ENCODE data around the gene SMAD1.
"Not testable (repeated sequence)": the region's sequence is repeated elsewhere in the genome, so short reads cannot be mapped to it uniquely, and the experiment has no call there.

The SMAD1 gene

DNA sequence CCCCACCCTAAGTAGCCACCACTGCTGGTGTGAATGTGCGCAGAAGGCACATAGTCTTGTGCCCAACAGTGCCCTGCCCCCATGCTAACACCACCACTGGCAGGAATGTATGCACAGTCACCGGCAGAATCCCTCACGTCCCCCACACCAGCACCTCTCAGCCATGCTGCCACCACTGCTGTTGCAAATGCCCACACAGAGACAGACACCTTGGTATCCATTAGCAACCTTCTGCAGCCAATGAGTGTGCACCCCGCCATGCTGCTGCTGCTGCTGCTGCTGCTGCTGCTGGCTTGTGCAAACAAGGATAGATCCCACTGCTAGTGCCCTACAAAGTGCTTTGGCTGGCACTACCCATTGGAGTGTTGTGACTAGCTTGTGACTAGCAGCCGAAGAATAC is 85.1 kb downstream of the SMAD1 start:
- no peak for DNase-seq (ENCODE audit: low read depth in 2 of 2)
- H3K4me3 ChIP-seq (replicated peaks in 1 of 2; ENCODE audit: low read depth in 2 of 2, low read length in 2 of 2) = no peak overlapping the region
- TF ChIP-seq, protein P1, sequence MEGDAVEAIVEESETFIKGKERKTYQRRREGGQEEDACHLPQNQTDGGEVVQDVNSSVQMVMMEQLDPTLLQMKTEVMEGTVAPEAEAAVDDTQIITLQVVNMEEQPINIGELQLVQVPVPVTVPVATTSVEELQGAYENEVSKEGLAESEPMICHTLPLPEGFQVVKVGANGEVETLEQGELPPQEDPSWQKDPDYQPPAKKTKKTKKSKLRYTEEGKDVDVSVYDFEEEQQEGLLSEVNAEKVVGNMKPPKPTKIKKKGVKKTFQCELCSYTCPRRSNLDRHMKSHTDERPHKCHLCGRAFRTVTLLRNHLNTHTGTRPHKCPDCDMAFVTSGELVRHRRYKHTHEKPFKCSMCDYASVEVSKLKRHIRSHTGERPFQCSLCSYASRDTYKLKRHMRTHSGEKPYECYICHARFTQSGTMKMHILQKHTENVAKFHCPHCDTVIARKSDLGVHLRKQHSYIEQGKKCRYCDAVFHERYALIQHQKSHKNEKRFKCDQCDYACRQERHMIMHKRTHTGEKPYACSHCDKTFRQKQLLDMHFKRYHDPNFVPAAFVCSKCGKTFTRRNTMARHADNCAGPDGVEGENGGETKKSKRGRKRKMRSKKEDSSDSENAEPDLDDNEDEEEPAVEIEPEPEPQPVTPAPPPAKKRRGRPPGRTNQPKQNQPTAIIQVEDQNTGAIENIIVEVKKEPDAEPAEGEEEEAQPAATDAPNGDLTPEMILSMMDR (IDR thresholded peaks at IDR 0.05; ENCODE audit: low read depth, low read length) = no peak

DNA sequence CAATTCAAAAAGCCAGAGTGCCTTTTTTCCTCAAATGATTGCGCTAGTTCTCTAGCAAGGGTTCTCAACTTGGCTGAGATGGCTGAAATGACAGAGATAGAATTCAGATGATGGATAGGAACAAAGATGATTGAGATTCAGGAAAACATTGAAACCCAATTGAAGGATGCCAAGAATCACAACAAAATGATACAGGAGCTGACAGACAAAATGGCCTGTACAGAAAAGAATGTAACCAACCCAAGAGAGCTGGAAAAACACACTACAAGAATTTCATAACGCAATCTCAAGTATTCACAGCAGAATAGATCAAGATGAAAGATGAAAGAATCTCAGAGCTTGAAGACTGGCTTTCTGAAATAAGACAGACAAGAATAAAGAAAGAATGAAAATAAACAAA is 85.9 kb downstream of the SMAD1 start:
- no peak for DNase-seq (ENCODE audit: low read depth in 2 of 2)
- no peak overlapping the region for H3K4me3 ChIP-seq (replicated peaks in 1 of 2; ENCODE audit: low read depth in 2 of 2, low read length in 2 of 2)
- TF ChIP-seq, protein P1 (IDR thresholded peaks at IDR 0.05; ENCODE audit: low read depth, low read length) = no peak

DNA sequence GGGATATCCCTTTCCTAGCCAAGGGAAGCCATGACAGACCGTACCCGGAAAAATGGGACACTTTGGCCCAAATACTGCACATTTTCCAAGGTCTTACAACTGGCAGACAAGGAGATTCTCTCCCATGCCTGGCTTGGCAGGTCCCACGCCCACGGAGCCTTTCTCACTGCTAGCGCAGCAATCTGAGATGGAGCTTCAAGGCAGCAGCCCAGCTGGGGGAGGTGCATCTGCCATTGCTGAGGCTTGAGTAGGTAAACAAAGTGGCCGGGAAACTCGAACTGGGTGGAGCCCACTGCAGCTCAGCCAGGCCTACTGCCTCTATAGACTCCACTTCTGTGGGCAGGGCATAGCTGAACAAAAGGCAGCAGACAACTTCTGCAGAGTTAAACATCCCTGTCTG is 92.9 kb downstream of the SMAD1 start:
- H3K4me3 ChIP-seq (replicated peaks in 1 of 2; ENCODE audit: low read depth in 2 of 2, low read length in 2 of 2); DNase-seq (ENCODE audit: low read depth in 2 of 2): not testable (repeated sequence)

DNA sequence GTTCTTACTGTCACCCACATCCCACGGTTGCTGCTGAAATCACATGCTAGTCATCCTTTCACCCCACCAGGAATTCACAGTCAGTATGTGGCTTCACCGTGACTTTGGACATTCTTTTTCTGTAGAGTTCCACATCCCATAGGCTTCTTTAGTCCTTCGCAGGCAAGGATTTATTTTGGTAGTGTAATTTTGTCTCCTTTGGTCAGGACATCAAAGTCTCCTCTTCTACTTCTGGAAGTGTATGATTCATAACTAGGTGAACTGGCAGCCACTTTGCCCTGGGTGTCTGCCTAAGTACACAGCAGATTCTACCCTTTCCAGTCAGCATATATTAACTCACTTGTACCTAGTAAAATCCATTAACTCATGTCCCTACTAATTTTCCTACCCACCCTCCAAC is 99.3 kb downstream of the SMAD1 start:
- TF ChIP-seq, protein P1 (IDR thresholded peaks at IDR 0.05; ENCODE audit: low read depth, low read length) = no peak
- peak in 1 of 2 donors; percentile 18 for DNase-seq (ENCODE audit: low read depth in 2 of 2)
- H3K4me3 ChIP-seq (replicated peaks in 1 of 2; ENCODE audit: low read depth in 2 of 2, low read length in 2 of 2) = no peak overlapping the region

DNA sequence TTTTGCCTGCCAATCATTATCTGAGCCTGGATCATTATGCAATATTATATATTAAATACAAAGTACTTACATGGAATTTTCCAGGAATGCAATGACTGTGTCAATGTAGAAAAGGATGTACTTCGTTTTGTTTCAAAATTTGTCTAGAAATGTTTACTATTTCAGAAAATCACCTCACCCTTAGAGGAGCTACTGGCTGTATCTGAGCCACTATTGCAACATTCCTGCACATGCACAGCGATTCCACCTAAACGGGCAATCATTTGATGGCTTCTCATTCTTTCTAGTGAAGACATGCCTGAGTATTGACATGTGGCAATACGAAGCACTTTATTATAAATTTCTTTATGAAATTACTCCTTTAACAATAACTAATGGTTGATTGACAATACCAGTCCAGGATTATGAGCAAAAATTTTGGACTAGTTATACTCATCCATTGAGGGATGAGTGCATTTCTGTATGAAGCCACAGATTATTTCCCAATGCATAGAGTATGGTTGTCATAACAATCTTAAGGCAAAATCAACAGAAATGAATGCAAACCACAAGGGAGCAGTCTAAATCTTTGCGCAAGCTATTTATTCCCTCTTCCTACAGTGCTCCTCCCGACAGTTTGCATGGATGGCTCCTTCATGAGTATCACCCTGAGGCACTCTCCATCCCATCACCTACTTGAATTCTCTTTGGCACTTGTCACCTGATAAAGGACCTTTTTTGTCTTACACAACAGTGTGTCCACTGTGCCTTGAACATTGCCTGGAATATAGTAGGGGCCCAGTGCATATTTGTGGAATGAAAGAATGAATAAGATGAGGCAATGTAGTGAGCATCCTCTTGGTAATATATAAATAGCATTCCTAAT is 101.8 kb downstream of the SMAD1 start:
- no peak overlapping the region for H3K4me3 ChIP-seq (replicated peaks in 1 of 2; ENCODE audit: low read depth in 2 of 2, low read length in 2 of 2)
- DNase-seq (ENCODE audit: low read depth in 2 of 2) = peak in 1 of 2 donors; percentile 55
- TF ChIP-seq, protein P1 (IDR thresholded peaks at IDR 0.05; ENCODE audit: low read depth, low read length) = no peak

DNA sequence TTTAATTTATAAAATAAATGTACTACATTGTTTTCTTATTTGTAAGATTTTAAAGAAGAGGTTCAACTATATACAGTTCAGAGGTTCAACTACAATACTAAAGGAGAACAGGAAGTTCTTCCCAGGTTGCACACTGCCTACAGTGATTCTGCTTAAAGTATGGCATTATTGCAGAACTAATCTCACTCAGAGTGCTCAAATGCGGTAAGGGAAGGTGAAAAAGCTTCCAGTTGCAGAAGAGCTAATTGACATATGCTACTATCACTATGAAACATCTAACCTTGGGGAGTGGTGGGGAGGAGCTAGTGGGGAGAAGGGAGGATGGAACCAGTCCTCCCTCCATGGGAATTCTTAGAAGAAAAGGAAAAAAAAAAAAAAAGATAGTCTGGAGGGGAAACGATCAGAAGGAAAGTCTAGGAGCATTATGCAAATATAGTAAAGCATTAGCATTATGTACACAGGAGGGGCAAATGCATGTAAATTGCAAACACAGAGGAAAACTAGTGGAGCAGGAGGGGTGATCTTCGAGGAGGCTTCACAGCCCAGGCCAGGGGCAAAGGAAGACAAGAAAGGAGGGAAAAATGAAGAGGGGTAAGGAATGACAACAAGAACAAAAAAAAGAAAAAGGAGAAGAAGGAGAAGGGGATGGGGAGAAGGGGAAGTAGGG is 105.6 kb downstream of the SMAD1 start:
- TF ChIP-seq, protein P1 (IDR thresholded peaks at IDR 0.05; ENCODE audit: low read depth, low read length) = no peak
- DNase-seq (ENCODE audit: low read depth in 2 of 2) = no peak
- H3K4me3 ChIP-seq (replicated peaks in 1 of 2; ENCODE audit: low read depth in 2 of 2, low read length in 2 of 2) = no peak overlapping the region

DNA sequence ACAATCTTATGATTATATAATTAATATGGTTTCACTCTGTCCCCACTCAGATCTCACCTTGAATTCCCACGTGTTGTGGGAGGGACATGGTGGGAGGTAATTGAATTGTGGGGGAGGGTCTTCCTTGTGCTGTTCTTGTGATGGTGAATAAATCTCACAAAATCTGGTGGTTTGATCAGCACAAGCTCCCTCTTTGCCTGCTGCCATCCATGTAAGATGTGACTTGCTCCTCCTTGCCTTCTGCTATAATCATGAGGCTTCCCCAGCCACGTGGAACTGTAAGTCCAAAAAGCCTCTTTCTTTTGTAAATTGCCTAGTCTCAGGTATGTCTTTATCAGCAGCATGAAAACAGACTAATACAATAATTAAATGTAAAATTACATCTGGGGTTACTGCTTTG is 107.7 kb downstream of the SMAD1 start:
- DNase-seq (ENCODE audit: low read depth in 2 of 2); H3K4me3 ChIP-seq (replicated peaks in 1 of 2; ENCODE audit: low read depth in 2 of 2, low read length in 2 of 2): not testable (repeated sequence)
